T-helper 1 cell (primary cell): ENCODE results near the gene CD5L.

ENCODE experiments used
- DNase-seq, 5 donors: peaks; one replicate each; pipeline ENCODE4 v3.0.0-alpha.2; 2012 to 2020

The CD5L gene

GRCh38 chr1:157806431-157807149, 35.0 kb downstream of the CD5L start:
- no peak for DNase-seq

DNA sequence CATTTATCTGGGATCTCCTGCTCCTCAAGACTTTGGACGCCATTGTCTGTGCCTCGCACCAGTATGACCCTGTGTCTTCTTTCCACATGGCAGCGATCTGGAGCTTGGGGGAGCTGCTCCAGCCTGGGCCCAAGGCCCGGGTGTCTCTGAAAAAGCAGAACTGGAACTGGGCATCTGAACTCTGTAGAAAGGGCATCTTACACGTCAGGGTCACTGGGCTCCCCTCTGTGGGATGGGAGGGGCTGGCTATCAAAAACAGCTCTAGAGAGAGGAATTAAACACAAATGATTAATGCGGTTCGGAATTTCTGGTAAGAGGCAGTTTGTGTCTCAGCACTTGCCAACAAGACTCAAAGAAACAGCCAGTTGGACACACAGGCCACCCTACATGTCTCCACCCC, 37.8 kb downstream of the CD5L start:
- no peak for DNase-seq

DNA sequence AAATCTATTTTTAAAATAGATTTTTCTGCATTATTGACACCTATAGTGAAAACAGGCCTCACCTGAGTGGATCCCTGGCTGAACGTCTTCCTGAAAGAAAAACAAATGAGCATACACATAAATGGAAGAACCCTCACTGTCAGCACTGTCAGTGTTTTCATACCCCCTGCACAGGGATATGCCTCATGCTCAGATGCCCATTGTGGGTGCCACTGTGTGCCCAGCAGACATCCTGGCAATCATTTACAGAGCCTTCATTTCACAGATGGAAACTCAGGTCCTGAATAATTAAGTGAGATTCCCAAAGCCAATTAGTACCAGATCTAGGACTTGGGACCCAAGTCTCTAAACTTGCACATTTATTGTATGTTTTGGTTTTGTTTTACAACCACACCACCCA, 41.6 kb downstream of the CD5L start:
- no peak for DNase-seq

GRCh38 chr1:157798211-157798610, 43.4 kb downstream of the CD5L start:
- DNase-seq: no peak

- DNase-seq: no peak
These were observed 56.4 kb downstream of the CD5L start for GRCh38 chr1:157785248-157785647.

- no peak for DNase-seq
These were observed 56.8 kb downstream of the CD5L start for GRCh38 chr1:157784801-157785200.

DNA sequence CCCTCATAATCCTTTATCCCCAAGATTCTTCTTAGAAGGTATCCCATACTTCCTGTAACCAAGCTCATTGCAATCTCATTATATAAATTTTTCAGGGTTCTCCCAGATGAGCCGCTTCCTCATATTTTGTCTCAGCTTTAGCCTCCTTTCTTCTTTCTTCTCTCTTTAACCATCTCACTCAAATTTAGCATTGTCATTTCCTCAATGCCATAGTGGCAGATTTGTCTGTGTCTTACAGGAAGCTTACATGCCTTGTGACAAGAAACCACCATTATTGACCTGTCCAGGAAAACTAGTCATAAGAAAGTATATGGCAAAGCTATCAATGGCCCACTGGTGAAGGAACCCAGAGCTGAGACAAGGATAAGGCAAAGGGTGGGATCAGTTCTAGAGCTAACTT, 58.7 kb downstream of the CD5L start:
- DNase-seq: no peak

- DNase-seq: no peak
These were observed 60.6 kb downstream of the CD5L start for GRCh38 chr1:157781048-157781447.
